Cardiac muscle cell (in vitro differentiated cells and primary cell): ENCODE results near the gene ARHGEF16. TPM values are rescaled to one million over a fixed set of nuclear protein-coding genes. Genes with fewer than 3 reads are reported as not detected.

Experiments
- DNase-seq, 2 donors: peaks; one replicate each; pipeline versions ENCODE4 v3.0.0 to v3.0.0-alpha.2; 2010 to 2017; ENCODE audit warnings: low read depth in 1 of 2, low spot score in 1 of 2
- H3K27ac ChIP-seq: fragments of 200-600 bp; sonication (generic); 2 replicates; pipeline ENCODE4 v1.5.1; 2016
- H3K27me3 ChIP-seq: fragments of 200-600 bp; sonication (generic); 2 replicates; pipeline ENCODE4 v1.6.0; 2016; ENCODE audit warnings: control low read depth
- H3K36me3 ChIP-seq: fragments of 200-600 bp; sonication (generic); 2 replicates; pipeline ENCODE4 v1.5.1; 2016; ENCODE audit warnings: control low read depth
- H3K4me1 ChIP-seq: fragments of 200-600 bp; sonication (generic); 2 replicates; pipeline ENCODE4 v1.8.1; 2017; ENCODE audit warnings: low read depth, mild to moderate bottlenecking, mixed run types
- H3K4me3 ChIP-seq: fragments of 200-600 bp; sonication (generic); 2 replicates; pipeline ENCODE4 v1.5.1; 2016; ENCODE audit warnings: mild to moderate bottlenecking
- H3K9me3 ChIP-seq: fragments of 200-600 bp; sonication (generic); 2 replicates; pipeline ENCODE4 v1.5.1; 2017; ENCODE audit warnings: low read depth, mild to moderate bottlenecking, control low read depth
- polyA plus RNA-seq: library from polyadenylated mRNA; unstranded; fragments of >200 nt; fragmentation: Nextera tagmentation; extraction: Ambion mirVana; gene quantifications from 2 replicates; pipeline ENCODE4 v1.2.1, GENCODE V29; 2016
- total RNA-seq: library from RNA; depleted of rRNA; stranded (reverse); fragments of >200 nt; gene quantifications from 2 replicates; pipeline ENCODE4 v1.2.3, GENCODE V29; 2016
- TF ChIP-seq, protein P1 (sequence below): IDR thresholded peaks from 2 replicates; pipeline ENCODE4 v1.5.1; 2012; ENCODE audit warnings: low read depth, mild to moderate bottlenecking, low read length

The ARHGEF16 gene
- total and polyA plus RNA-seq, 2 experiments from 2014 or later, result 6.0 to 11.8 TPM

DNA sequence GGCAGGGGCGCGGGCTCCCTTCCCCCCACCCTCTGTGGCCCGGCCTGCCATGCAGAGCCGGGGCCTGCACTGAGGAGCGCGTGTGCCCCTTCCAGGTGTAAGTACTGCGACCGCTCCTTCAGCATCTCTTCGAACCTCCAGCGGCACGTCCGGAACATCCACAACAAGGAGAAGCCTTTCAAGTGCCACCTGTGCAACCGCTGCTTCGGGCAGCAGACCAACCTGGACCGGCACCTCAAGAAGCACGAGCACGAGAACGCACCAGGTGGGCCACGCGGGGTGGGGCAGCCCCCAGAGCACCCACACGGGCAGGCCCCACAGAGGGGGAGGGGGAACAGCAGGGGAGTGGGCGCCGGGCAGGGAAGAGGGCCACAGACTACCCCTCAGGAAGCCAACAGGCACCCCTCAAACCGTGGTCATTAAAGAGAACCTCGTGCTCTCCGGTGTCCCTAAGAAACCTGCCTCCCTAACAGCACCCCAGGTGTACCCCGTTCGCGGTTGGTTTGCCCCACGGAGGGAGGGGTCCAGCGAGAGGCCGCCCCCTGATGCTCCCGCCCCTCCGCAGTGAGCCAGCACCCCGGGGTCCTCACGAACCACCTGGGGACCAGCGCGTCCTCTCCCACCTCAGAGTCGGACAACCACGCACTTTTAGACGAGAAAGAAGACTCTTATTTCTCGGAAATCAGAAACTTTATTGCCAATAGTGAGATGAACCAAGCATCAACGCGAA, 28.8 kb upstream of the ARHGEF16 start:
- H3K4me1 ChIP-seq, result peaks cover 16% of the 10 kb centered on the region
- H3K9me3 ChIP-seq, result no peaks in the 10 kb centered on the region
- no peak overlapping the region for H3K4me3 ChIP-seq
- TF ChIP-seq, protein P1, sequence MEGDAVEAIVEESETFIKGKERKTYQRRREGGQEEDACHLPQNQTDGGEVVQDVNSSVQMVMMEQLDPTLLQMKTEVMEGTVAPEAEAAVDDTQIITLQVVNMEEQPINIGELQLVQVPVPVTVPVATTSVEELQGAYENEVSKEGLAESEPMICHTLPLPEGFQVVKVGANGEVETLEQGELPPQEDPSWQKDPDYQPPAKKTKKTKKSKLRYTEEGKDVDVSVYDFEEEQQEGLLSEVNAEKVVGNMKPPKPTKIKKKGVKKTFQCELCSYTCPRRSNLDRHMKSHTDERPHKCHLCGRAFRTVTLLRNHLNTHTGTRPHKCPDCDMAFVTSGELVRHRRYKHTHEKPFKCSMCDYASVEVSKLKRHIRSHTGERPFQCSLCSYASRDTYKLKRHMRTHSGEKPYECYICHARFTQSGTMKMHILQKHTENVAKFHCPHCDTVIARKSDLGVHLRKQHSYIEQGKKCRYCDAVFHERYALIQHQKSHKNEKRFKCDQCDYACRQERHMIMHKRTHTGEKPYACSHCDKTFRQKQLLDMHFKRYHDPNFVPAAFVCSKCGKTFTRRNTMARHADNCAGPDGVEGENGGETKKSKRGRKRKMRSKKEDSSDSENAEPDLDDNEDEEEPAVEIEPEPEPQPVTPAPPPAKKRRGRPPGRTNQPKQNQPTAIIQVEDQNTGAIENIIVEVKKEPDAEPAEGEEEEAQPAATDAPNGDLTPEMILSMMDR, result no peak
- no peak for DNase-seq
- H3K36me3 ChIP-seq, result peaks cover 18% of the 10 kb centered on the region
- no peaks in the 10 kb centered on the region for H3K27me3 ChIP-seq
- H3K27ac ChIP-seq, result no peak overlapping the region

DNA sequence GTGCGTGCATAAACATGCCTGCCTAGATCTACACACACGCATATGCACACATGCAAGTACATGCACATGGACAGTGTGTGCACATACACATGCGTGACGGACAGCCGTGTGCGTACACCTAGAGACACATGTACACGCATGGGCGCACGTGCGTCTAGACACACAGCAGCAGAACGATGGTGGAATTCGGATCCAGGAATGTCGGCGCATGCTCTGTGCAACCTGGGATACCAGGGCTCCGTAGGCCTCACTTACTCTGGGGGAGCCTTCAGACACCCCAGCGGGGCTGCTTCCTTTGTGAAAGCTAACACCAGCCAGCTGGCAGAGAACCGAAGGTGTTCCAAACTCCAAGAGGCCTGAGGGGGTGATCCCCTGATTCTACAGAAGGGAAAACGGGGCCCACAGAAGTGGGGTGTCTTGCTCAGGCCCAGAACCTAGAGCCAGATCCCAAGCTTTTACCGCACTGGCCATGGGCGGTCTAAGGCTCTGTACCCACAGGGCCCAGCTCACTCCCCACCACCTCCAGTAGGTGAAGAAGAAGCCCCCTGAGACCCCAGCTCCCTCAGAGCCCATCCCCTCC, 27.4 kb upstream of the ARHGEF16 start:
- H3K4me3 ChIP-seq, result no peak overlapping the region
- H3K36me3 ChIP-seq, result peaks cover 15% of the 10 kb centered on the region
- peaks cover 16% of the 10 kb centered on the region for H3K4me1 ChIP-seq
- no peaks in the 10 kb centered on the region for H3K27me3 ChIP-seq
- no peaks in the 10 kb centered on the region for H3K9me3 ChIP-seq
- TF ChIP-seq, protein P1, result no peak
- DNase-seq, result no peak
- H3K27ac ChIP-seq, result no peak overlapping the region

DNA sequence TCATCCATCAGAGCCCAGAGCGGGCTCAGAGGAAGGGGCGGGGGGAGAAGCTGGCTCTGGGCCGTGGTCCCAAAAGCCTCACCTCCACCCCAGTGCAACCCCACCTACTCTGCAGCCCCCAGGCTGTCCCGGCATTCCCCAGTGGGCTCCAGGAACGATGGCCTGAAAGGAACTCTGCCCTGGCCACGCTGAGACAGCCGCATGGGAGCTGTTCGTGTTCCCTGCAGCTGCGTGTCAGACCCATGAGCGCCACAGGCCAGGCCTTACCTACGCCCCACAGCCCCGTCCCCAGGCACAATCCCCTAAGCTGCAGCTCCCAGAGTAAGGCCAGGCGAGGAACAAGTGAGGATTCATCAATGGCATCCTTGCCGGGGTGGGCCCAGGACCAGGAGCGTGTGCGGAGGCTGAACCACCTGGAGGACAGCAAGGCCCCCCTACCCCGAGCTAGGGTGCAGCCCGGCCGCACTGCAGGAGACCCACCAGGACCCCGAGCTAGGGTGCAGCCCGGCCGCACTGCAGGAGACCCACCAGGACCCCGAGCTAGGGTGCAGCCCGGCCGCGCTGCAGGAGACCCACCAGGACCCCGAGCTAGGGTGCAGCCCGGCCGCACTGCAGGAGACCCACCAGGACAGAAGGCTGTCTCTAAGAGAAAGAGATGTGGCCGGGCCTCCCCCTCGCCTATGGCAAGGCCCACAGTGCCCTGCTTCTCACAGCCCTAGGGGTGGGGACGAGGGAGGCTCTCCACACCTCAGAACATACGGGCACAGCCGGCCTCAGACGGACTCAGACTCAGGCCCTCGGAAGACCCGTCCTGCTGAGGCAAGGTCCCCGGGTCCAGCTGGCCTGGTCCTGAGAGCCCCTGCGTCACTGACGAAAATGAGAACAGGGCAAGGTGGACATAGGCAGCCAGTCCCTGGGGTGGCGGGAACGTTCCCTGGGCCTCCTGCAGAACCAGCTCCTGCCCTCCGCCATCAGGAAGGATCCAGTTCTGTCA, 26.5 kb upstream of the ARHGEF16 start:
- TF ChIP-seq, protein P1, result no peak
- H3K36me3 ChIP-seq, result peaks cover 15% of the 10 kb centered on the region
- no peak overlapping the region for H3K4me3 ChIP-seq
- peaks cover 16% of the 10 kb centered on the region for H3K4me1 ChIP-seq
- no peaks in the 10 kb centered on the region for H3K9me3 ChIP-seq
- no peak for DNase-seq
- H3K27ac ChIP-seq, result no peak overlapping the region
- no peaks in the 10 kb centered on the region for H3K27me3 ChIP-seq

DNA sequence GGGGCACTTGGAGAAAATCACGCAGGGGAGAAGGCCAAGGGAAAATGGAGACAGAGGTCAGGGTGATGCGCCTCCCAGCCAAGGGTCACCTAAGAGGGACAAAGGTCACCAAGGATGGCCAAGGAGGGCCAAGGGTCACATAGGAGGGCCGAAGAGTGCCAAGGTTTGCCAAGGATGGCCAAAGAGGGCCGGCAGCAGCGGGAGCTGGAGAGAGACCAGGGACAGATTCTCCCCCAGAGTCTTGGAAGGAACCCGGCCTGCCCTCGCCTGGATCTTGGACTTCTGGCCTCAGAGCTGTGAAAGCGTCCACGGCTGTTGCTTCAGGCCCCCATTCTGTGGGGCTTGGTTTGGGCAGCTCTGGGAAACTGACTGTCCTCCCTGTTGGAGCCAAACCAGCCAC, 25.6 kb upstream of the ARHGEF16 start:
- H3K4me3 ChIP-seq, result no peak overlapping the region
- DNase-seq, result no peak
- H3K27me3 ChIP-seq, result no peaks in the 10 kb centered on the region
- H3K4me1 ChIP-seq, result peaks cover 7% of the 10 kb centered on the region
- no peak overlapping the region for H3K27ac ChIP-seq
- TF ChIP-seq, protein P1, result no peak
- no peaks in the 10 kb centered on the region for H3K9me3 ChIP-seq
- H3K36me3 ChIP-seq, result peaks cover 15% of the 10 kb centered on the region

DNA sequence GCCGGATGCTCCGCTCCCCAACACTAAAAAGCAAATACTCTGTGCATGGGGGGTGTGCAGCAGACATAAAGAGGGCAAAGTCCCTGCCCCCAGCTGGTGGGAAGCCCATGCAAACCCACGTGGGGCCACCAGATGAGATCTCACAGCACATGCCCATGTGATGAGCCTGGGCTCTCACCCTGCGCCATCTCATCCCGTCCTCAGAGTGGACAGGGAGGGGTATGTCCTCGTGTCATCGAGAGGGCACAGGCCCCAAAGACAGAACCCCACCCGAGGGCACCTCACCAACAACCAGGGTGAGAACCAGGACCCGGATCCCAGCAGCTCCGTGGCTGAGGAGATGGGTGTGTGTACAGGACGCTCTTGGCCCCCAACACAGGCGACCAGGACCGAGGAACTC, 25.1 kb upstream of the ARHGEF16 start:
- Histone ChIP-seq H3K36me3 (peaks cover 15% of the 10 kb centered on the region), H3K4me3 (no peak overlapping the region), H3K4me1 (peaks cover 3% of the 10 kb centered on the region), H3K27ac (no peak overlapping the region), H3K27me3 (no peaks in the 10 kb centered on the region), H3K9me3 (no peaks in the 10 kb centered on the region)
- no peak for DNase-seq
- TF ChIP-seq, protein P1, result no peak
